ENCODE measurements around the gene SPINK4. TPM values are rescaled to one million over a fixed set of nuclear protein-coding genes. Genes with fewer than 3 reads are reported as not detected.

The SPINK4 gene
- total and polyA plus RNA-seq, 9 donors = not detected

GRCh38 chr9:33293782-33294181, 53.8 kb downstream of the SPINK4 start:
- Histone ChIP-seq H3K27ac (no peak overlapping the region), H3K36me3 (no peaks in the 10 kb centered on the region), H3K27me3 (no peaks in the 10 kb centered on the region), H3K4me3 (no peak overlapping the region), H3K4me1 (ENCODE audit: insufficient read depth) (peaks cover 18% of the 10 kb centered on the region), H3K9me3 (no peaks in the 10 kb centered on the region)
- 86 to 88% (median 86%) methylated on average over 2 of the region's 2 CpGs for WGBS, 3 donors
- TF ChIP-seq CTCF (IDR thresholded peaks at IDR 0.05) = no peak
- no peak for TF ChIP-seq POLR2A (IDR thresholded peaks at IDR 0.05)
- no peak for TF ChIP-seq EP300 (IDR thresholded peaks at IDR 0.05)
- DNase-seq = no peak
- intact Hi-C loops (cut with DNase I) = no loop called here

GRCh38 chr9:33294670-33295432, 54.9 kb downstream of the SPINK4 start:
- no peaks in the 10 kb centered on the region for H3K27me3 ChIP-seq
- intact Hi-C loops (cut with DNase I) = no loop called here
- H3K4me1 ChIP-seq (ENCODE audit: insufficient read depth) = peaks cover 14% of the 10 kb centered on the region
- H3K4me3 ChIP-seq = no peak overlapping the region
- WGBS, 3 donors = 88 to 90% (median 88%) methylated on average over 12 of the region's 12 CpGs
- no peak for DNase-seq
- TF ChIP-seq POLR2A (IDR thresholded peaks at IDR 0.05) = no peak
- TF ChIP-seq EP300 (IDR thresholded peaks at IDR 0.05) = no peak
- TF ChIP-seq CTCF (IDR thresholded peaks at IDR 0.05) = no peak
- H3K27ac ChIP-seq = no peak overlapping the region
- no peaks in the 10 kb centered on the region for H3K36me3 ChIP-seq
- no peaks in the 10 kb centered on the region for H3K9me3 ChIP-seq

GRCh38 chr9:33295571-33295970, 55.6 kb downstream of the SPINK4 start:
- DNase-seq = no peak
- no peak overlapping the region for H3K4me3 ChIP-seq
- no peak overlapping the region for H3K27ac ChIP-seq
- 82 to 89% (median 83%) methylated on average over 2 of the region's 2 CpGs for WGBS, 3 donors
- H3K27me3 ChIP-seq = no peaks in the 10 kb centered on the region
- intact Hi-C loops (cut with DNase I) = no loop called here
- no peaks in the 10 kb centered on the region for H3K9me3 ChIP-seq
- H3K36me3 ChIP-seq = no peaks in the 10 kb centered on the region
- TF ChIP-seq CTCF (IDR thresholded peaks at IDR 0.05) (no peak), EP300 (IDR thresholded peaks at IDR 0.05) (no peak)
- peaks cover 14% of the 10 kb centered on the region for H3K4me1 ChIP-seq (ENCODE audit: insufficient read depth)

- Histone ChIP-seq H3K27ac (no peak overlapping the region), H3K4me1 (ENCODE audit: insufficient read depth) (peaks cover 12% of the 10 kb centered on the region), H3K27me3 (no peaks in the 10 kb centered on the region), H3K9me3 (no peaks in the 10 kb centered on the region), H3K4me3 (no peak overlapping the region), H3K36me3 (no peaks in the 10 kb centered on the region)
- 68 to 86% (median 70%) methylated on average over 1 of the region's 1 CpG for WGBS, 3 donors
- TF ChIP-seq EP300 (IDR thresholded peaks at IDR 0.05) = no peak
- no peak for TF ChIP-seq CTCF (IDR thresholded peaks at IDR 0.05)
- TF ChIP-seq POLR2A (IDR thresholded peaks at IDR 0.05) = no peak
- DNase-seq = no peak
- intact Hi-C loops (cut with DNase I) = no loop called here
Measured at GRCh38 chr9:33297432-33297831, 57.5 kb downstream of the SPINK4 start.

Other genes with a start within 250 kb of the SPINK4 start
- gene APTX, start 238.5 kb upstream of the SPINK4 start, total RNA-seq = 10 to 100 TPM; 14.9 to 31.0 (median 23.6) TPM
- 10 to 100 TPM; 21.9 to 38.4 TPM for gene APTX, start 238.5 kb upstream of the SPINK4 start, polyA plus RNA-seq
- 100 to 1,000 TPM in 4 of 7 donors, 10 to 100 TPM in 3; 66.1 to 156 (median 112) TPM for gene DNAJA1, start 214.9 kb upstream of the SPINK4 start, total RNA-seq
- 100 to 1,000 TPM in 1 of 2 donors, 10 to 100 TPM in 1; 62.6 to 159 TPM for gene DNAJA1, start 214.9 kb upstream of the SPINK4 start, polyA plus RNA-seq
- gene SMU1, start 163.5 kb upstream of the SPINK4 start, total RNA-seq = 10 to 100 TPM; 14.9 to 28.6 (median 25.6) TPM
- gene SMU1, start 163.5 kb upstream of the SPINK4 start, polyA plus RNA-seq = 10 to 100 TPM; 12.2 to 22.3 TPM
- gene B4GALT1, start 72.8 kb upstream of the SPINK4 start, total RNA-seq = 100 to 1,000 TPM in 3 of 7 donors, 10 to 100 TPM in 4; 77.9 to 226 (median 88.3) TPM
- gene B4GALT1, start 72.8 kb upstream of the SPINK4 start, polyA plus RNA-seq = 100 to 1,000 TPM in 1 of 2 donors, 10 to 100 TPM in 1; 35.8 to 120 TPM
- gene BAG1, start 24.5 kb downstream of the SPINK4 start, total RNA-seq = 10 to 100 TPM; 41.0 to 70.9 (median 59.6) TPM
- 10 to 100 TPM; 48.2 to 67.8 TPM for gene BAG1, start 24.5 kb downstream of the SPINK4 start, polyA plus RNA-seq
- 10 to 100 TPM; 39.7 to 57.1 (median 45.1) TPM for gene CHMP5, start 24.9 kb downstream of the SPINK4 start, total RNA-seq
- gene CHMP5, start 24.9 kb downstream of the SPINK4 start, polyA plus RNA-seq = 10 to 100 TPM; 56.4 to 66.5 TPM
- gene NFX1, start 50.3 kb downstream of the SPINK4 start, total RNA-seq = 10 to 100 TPM; 23.4 to 44.5 (median 34.3) TPM
- 10 to 100 TPM; 18.5 to 38.9 TPM for gene NFX1, start 50.3 kb downstream of the SPINK4 start, polyA plus RNA-seq
- gene AQP7, start 162.4 kb downstream of the SPINK4 start, total RNA-seq = 1 to 10 TPM; 1.1 to 3.8 (median 2.2) TPM
- 1 to 10 TPM; 2.0 to 3.2 TPM for gene AQP7, start 162.4 kb downstream of the SPINK4 start, polyA plus RNA-seq
- 10 to 100 TPM in 3 of 7 donors, 1 to 10 TPM in 4; 7.4 to 47.2 (median 9.9) TPM for gene AQP3, start 207.4 kb downstream of the SPINK4 start, total RNA-seq
- gene AQP3, start 207.4 kb downstream of the SPINK4 start, polyA plus RNA-seq = 1 to 10 TPM; 5.6 to 6.6 TPM
- 10 to 100 TPM; 11.7 to 50.5 (median 27.4) TPM for gene NOL6, start 233.8 kb downstream of the SPINK4 start, total RNA-seq
- gene NOL6, start 233.8 kb downstream of the SPINK4 start, polyA plus RNA-seq = 10 to 100 TPM; 14.5 to 17.6 TPM